ENCODE data around the gene ZP1.

ZP1 gene

DNA sequence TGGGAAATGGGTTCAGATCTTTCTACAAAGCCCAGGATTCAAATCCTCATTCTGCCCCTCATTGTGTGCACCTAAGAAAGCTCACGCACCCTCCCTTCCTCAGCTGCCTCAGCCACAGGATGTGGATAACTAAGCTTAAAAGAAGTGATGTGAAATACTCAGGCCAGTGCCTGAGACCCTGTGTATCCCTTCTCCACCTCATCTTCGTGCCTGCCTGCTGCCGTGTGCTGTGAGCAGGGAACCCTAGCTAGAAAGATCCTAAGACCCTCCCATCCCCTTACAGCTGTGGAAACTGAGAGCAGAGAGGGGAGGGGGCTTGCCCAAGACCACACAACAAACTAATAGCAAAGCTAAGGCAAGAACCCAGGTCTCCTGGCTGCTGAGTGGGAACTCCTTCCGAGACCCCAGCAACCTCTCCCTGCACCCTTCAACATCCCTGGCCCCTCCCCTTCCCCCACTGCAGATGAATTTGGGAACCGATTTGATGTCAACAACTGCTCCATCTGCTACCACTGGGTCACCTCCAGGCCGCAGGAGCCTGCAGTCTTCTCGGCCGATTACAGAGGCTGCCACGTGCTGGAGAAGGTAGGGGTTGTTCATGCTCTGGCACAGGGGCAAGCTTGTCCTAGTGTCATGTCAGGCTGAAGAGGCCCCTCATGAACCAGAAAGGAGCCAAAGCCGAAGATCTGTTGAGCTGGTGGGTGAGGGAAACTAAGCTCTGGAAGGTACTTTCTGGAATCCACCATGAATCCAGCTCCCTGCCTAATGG, 1.5 kb downstream of the ZP1 start:
- POLR2A ChIA-PET (ENCODE audit: low non-redundant PET) = no interaction called here
- H3K27ac ChIP-seq = no peak overlapping the region
- CTCF ChIA-PET = interaction anchor here (0.6 to 0.8 kb wide), 3 partner anchors 9 to 275 kb away, joined by 3 to 5 read pairs (median 3); no protein-coding TSS in a partner anchor
- DNase-seq (ENCODE audit: low spot score) = no peak
- TF ChIP-seq, protein P1, sequence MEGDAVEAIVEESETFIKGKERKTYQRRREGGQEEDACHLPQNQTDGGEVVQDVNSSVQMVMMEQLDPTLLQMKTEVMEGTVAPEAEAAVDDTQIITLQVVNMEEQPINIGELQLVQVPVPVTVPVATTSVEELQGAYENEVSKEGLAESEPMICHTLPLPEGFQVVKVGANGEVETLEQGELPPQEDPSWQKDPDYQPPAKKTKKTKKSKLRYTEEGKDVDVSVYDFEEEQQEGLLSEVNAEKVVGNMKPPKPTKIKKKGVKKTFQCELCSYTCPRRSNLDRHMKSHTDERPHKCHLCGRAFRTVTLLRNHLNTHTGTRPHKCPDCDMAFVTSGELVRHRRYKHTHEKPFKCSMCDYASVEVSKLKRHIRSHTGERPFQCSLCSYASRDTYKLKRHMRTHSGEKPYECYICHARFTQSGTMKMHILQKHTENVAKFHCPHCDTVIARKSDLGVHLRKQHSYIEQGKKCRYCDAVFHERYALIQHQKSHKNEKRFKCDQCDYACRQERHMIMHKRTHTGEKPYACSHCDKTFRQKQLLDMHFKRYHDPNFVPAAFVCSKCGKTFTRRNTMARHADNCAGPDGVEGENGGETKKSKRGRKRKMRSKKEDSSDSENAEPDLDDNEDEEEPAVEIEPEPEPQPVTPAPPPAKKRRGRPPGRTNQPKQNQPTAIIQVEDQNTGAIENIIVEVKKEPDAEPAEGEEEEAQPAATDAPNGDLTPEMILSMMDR (conservative IDR thresholded peaks at IDR 0.05; ENCODE audit: low read depth) = no peak

DNA sequence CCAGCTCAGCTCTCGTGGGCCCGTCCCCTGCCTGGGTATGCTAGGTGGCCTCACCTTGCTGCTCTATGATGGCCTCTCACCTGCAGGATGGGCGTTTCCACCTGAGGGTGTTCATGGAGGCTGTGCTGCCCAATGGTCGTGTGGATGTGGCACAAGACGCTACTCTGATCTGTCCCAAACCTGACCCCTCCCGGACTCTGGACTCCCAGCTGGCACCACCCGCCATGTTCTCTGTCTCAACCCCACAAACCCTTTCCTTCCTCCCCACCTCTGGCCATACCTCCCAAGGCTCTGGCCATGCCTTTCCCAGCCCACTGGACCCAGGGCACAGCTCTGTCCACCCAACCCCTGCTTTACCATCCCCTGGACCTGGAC, 2.1 kb downstream of the ZP1 start:
- DNase-seq (ENCODE audit: low spot score) = no peak
- ChIA-PET POLR2A (ENCODE audit: low non-redundant PET) (no interaction called here), CTCF (interaction anchor here (0.6 to 0.8 kb wide), 2 partner anchors 9 to 274 kb away, joined by 3 read pairs; no protein-coding TSS in a partner anchor)
- TF ChIP-seq, protein P1 (conservative IDR thresholded peaks at IDR 0.05; ENCODE audit: low read depth) = no peak
- H3K27ac ChIP-seq = no peak overlapping the region

DNA sequence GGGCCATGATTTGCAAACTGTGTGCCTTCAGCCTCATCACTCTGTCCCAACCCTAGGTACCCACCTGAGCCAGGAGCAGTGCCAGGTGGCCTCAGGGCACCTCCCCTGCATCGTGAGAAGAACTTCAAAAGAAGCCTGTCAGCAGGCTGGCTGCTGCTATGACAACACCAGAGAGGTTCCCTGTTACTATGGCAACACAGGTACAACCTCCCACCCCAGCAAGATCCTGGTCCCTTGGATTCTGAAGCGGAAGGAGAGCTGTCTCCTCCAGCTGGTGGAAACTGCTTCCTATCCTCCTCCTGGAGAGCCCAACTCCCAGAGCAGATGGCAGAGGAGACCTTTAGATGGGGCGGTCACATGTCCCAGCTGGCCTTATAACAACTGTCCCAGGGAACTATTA, 2.9 kb downstream of the ZP1 start:
- DNase-seq (ENCODE audit: low spot score) = no peak
- TF ChIP-seq, protein P1 (conservative IDR thresholded peaks at IDR 0.05; ENCODE audit: low read depth) = no peak
- CTCF ChIA-PET = interaction anchor here (1.0 to 1.2 kb wide), 2 partner anchors 29 to 39 kb away, joined by 3 read pairs; no protein-coding TSS in a partner anchor
- no peak overlapping the region for H3K27ac ChIP-seq
- POLR2A ChIA-PET (ENCODE audit: low non-redundant PET) = no interaction called here

DNA sequence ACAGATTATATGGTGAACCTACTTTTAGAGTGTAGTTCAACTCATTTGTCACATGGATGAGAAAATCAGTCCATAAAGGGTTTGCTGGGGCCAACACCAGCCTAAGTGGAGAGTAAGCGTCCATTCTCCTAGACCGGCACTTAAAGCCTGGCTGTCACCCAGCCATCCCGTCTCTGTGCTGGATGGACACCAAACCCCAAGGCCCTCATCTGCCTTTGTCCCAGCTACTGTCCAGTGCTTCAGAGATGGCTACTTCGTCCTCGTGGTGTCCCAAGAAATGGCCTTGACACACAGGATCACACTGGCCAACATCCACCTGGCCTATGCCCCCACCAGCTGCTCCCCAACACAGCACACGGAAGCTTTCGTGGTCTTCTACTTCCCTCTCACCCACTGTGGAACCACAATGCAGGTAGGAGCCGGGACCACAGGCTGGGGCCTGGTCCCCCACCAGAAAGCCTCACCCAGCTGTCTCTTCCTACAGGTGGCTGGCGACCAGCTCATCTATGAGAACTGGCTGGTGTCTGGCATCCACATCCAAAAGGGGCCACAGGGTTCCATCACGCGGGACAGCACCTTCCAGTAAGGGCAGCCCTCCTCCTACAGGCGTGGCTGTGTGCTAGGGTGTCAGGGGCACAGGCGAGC, 3.5 kb downstream of the ZP1 start:
- TF ChIP-seq, protein P1 (conservative IDR thresholded peaks at IDR 0.05; ENCODE audit: low read depth) = no peak
- ChIA-PET CTCF (interaction anchor here (0.6 to 1.4 kb wide), 5 partner anchors 28 to 111 kb away, joined by 3 to 5 read pairs (median 3); no protein-coding TSS in a partner anchor), POLR2A (ENCODE audit: low non-redundant PET) (no interaction called here)
- DNase-seq (ENCODE audit: low spot score) = no peak
- no peak overlapping the region for H3K27ac ChIP-seq

DNA sequence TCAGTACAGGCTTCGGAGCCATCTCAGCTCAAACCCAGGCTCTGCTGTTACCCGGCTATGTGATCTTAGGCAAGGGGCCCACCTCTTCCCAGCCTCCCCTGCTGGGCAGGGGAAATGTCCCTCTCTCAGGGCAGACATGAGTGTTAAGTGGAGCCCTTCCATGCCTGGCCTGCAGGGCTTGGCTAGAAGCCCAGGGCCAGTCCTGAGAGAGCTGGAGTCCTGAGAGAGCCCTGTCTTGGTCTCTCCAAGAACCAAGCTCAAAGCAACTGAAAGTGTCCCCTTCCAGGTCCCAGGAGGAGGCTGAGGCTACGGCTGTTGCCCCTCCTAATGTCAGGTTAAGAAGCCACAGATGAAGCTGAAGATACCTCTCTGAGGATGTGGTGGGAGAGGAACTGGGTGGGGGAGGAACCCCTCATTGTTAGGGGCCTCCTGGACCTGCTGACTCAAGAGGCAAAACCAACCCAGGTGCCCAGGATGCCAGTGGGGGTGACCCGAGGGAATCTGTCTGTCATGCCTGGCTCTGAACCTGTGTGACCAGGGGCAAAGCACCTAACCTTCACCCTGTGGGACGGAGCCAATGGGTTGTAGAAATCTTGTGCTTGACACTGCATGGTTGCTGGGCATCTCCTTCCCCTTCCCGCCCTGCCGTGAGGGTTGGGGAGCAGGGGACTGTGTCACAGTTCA, 4.2 kb downstream of the ZP1 start:
- POLR2A ChIA-PET (ENCODE audit: low non-redundant PET) = no interaction called here
- no peak for DNase-seq (ENCODE audit: low spot score)
- no peak overlapping the region for H3K27ac ChIP-seq
- CTCF ChIA-PET = interaction anchor here (0.6 to 1.4 kb wide), 5 partner anchors 28 to 111 kb away, joined by 3 to 5 read pairs (median 3); no protein-coding TSS in a partner anchor
- TF ChIP-seq, protein P1 (conservative IDR thresholded peaks at IDR 0.05; ENCODE audit: low read depth) = no peak
